ENCODE results near the gene IDH1. TPM values are rescaled to one million over a fixed set of nuclear protein-coding genes. Genes with fewer than 3 reads are reported as not detected.

IDH1 gene
- total and polyA plus RNA-seq, 2 of the 4 experiments (the other 2 are of a cell fraction), result 53.5 to 77.1 TPM

DNA sequence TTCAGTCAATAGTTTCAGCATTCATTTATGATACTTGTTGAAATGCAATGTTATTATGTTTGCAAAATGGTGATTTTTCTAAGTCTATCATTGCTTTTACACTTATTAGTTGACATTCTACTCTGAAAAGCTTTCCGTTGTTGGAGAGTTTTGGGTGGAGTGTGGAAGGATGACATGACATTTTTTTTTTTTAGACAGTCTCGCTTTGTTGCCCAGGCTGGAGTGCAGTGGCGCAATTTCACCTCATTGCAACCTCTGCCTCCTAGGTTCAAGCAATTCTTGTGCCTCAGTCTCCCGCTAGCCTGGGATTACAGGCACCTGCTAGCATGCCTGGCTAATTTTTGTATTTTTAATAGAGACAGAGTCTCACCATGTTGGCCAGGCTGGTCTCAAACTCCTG is 41.0 kb upstream of the IDH1 start:
- Histone ChIP-seq H3K36me3 (ENCODE audit: control insufficient read depth, insufficient read depth, low read length) (peaks cover 13% of the 10 kb centered on the region), H4K91ac (ENCODE audit: insufficient read depth, low read depth, low read length) (no peak overlapping the region), H3K27me3 (ENCODE audit: control insufficient read depth, insufficient read depth, low read length) (no peaks in the 10 kb centered on the region), H2BK120ac (ENCODE audit: low read depth, low read length) (no peak overlapping the region), H3K56ac (ENCODE audit: extremely low read depth, insufficient read depth, low read length) (no peak overlapping the region), H4K5ac (ENCODE audit: low read depth, low read length) (no peak overlapping the region), H3K4me2 (ENCODE audit: low read depth, low read length) (no peak overlapping the region), H4K8ac (ENCODE audit: low read depth in 2 of 2, low read length in 2 of 2) (no peak overlapping the region), H3K9me1 (ENCODE audit: insufficient read depth, low read length) (no peaks in the 10 kb centered on the region), H2AK9ac (replicated peaks; ENCODE audit: low read depth, low read length, poor library complexity) (no peak overlapping the region), H2AFZ (replicated peaks; ENCODE audit: low read length, poor library complexity) (no peak overlapping the region), H3K9me3 (ENCODE audit: control insufficient read depth, insufficient read depth, low read length) (no peaks in the 10 kb centered on the region), H3K14ac (replicated peaks; ENCODE audit: low read depth, low read length) (no peak overlapping the region), H3K9ac (ENCODE audit: low read depth, low read length) (no peak overlapping the region), H3K27ac (ENCODE audit: insufficient read depth, low read length) (no peak overlapping the region), H3K23ac (ENCODE audit: low read depth, low read length) (no peak overlapping the region), H4K20me1 (ENCODE audit: insufficient read depth, low read length) (no peaks in the 10 kb centered on the region), H2AK5ac (ENCODE audit: low read depth, low read length) (no peak overlapping the region), H3K4me1 (ENCODE audit: control insufficient read depth, insufficient read depth, low read length) (no peaks in the 10 kb centered on the region; the same call in 1 of the 2 replicates), H3K4ac (ENCODE audit: low read depth, low read length) (no peak overlapping the region), H3K4me3 (ENCODE audit: insufficient read depth, low read depth, low read length) (no peak overlapping the region), H3K18ac (ENCODE audit: low read depth, low read length) (no peak overlapping the region), H2BK5ac (ENCODE audit: low read depth, low read length, poor library complexity, severe bottlenecking) (no peak overlapping the region), H3K79me1 (ENCODE audit: low read depth in 1 of 2, low read length in 2 of 2) (peaks cover 15 to 23% of the 10 kb centered on the region in 2 experiments), H2BK20ac (ENCODE audit: low read depth, low read length) (no peak overlapping the region), H2BK15ac (ENCODE audit: low read depth, low read length) (no peak overlapping the region)
- TF ChIP-seq MAZ (IDR thresholded peaks at IDR 0.05; ENCODE audit: borderline replicate concordance, low read depth, low read length) (no peak), NFE2L2 (IDR thresholded peaks at IDR 0.05; ENCODE audit: low read depth, low read length) (peak; percentile 27; the same call in 1 of the 2 replicates), RCOR1 (IDR thresholded peaks at IDR 0.05; ENCODE audit: insufficient replicate concordance, low read length) (no peak)
- intact Hi-C loops (cut with micrococcal nuclease), result no loop called here
- BruUV-seq (replicated peaks), result no TSS peak
- no CpG with 5 or more reads among the region's 4 CpGs for WGBS, 2 experiments (ENCODE audit: extremely low coverage in 2 of 2, insufficient read length in 1 of 2)
- POLR2A ChIA-PET (ENCODE audit: unreplicated experiment), result no interaction called here
- ATAC-seq (ENCODE audit: low read depth), result no peak
- dilution Hi-C loops (cut with HindIII; ENCODE audit: low sequenced_read_pairs, unreplicated experiment), result no loop called here
- in situ Hi-C loops (cut with MboI; ENCODE audit: low sequenced_read_pairs), result no loop called here
- no peak for DNase-seq
- CTCF ChIA-PET, result no interaction called here

Measured in IMR-90 (cell line).